ENCODE results near the gene PCSK6.

PCSK6 gene

GRCh38 chr15:101499863-101500713, 10.6 kb upstream of the PCSK6 start:
- DNase-seq (ENCODE audit: low read depth in 3 of 3) = no peak

DNA sequence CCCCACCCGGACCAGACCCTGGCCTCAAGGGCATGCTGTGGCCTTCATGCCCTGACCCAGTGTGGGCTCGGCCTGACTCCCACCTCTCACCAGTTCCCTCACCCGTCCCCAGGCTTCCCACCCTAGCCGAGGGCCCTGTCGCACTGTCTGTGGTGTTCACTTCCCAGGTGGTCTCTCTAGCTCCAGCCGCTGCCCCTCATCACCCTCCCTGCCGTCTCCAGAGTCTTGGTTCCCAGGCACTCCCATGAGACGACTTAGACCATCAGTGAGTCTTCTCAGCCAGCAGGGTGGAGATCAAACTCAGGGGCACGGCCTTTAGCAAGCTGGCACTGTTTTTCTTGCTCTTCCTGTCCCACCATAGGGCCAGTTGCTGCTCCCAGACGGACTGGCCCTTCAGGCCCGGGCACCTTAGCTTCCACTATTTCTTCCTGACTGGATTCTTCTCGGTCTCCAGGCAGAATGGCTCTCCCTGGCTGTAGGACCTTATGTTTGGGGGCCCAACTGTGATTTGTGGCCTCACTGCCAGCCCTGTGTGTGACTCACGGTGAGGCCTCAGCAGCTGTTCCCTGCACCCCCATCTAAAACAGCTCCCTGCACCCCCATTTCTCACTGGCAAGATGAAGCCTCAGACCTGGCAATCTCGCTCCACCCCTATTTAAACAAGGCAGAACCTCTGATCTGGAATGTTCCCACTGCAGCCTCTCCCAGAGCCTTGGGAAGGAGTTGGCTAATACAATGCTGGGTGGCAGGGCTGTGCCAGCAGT, 9.4 kb upstream of the PCSK6 start:
- no peak for DNase-seq (ENCODE audit: low read depth in 3 of 3)

DNA sequence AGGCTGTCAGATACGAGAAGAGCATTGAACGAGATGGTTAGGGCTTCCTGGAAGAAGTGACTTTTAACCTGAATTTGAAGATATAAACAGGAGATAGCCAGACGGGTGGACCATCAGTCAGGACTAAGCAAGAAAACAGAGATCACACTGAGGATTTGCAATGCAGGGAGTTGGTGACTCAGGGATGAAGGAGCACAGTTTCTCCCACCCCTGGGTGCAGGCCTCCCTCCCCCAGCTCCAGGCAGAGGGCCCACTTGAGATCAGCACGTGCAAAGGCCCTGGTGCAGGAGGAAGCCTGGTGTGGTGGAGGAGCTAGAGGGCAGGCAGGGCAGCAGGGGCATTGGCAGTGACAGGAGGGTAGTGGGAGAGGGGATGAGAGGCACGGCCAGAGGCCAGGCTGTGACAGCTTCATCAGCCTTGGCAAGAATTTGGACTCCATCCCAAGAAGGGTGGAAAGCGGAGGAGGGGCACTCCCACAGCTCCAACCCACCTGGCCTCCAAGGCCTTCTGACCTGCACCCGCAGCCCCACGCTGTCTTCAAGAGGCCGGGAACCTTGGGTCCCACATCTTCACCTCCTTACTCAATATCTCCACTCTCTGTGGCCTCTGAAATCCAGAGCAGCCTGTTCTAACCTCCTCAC, 8.7 kb upstream of the PCSK6 start:
- no peak for DNase-seq (ENCODE audit: low read depth in 3 of 3)

DNA sequence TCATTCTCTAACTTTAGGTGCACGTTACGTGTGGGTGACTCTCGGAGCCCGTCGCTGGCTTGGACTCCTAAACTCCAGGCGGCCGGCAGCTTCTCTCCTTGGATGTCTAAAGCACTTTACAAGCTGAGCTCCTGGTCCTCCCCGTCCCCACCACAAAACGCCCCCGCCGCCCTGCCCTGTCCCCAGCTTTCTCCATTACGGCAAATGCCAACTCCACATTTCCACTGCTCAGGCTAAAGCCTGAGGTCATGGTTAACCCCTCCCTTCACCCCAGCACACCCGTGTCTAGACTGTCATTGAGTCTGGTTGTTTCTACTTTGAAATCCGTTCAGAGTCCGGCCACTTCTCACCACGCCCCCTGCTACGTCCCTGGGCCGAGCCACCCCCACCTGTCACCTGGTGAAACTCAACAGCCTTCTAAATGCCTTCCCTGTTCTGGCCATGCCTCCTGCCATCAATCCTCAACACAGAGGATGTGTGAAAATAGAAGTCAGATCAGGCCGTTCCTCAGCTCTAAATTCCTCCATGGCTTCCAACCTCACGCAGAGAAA, 8.1 kb upstream of the PCSK6 start:
- no peak for DNase-seq (ENCODE audit: low read depth in 3 of 3)

GRCh38 chr15:101497017-101497416, 7.5 kb upstream of the PCSK6 start:
- no peak for DNase-seq (ENCODE audit: low read depth in 3 of 3)

GRCh38 chr15:101496198-101496986, 6.9 kb upstream of the PCSK6 start:
- DNase-seq (ENCODE audit: low read depth in 3 of 3) = no peak

DNA sequence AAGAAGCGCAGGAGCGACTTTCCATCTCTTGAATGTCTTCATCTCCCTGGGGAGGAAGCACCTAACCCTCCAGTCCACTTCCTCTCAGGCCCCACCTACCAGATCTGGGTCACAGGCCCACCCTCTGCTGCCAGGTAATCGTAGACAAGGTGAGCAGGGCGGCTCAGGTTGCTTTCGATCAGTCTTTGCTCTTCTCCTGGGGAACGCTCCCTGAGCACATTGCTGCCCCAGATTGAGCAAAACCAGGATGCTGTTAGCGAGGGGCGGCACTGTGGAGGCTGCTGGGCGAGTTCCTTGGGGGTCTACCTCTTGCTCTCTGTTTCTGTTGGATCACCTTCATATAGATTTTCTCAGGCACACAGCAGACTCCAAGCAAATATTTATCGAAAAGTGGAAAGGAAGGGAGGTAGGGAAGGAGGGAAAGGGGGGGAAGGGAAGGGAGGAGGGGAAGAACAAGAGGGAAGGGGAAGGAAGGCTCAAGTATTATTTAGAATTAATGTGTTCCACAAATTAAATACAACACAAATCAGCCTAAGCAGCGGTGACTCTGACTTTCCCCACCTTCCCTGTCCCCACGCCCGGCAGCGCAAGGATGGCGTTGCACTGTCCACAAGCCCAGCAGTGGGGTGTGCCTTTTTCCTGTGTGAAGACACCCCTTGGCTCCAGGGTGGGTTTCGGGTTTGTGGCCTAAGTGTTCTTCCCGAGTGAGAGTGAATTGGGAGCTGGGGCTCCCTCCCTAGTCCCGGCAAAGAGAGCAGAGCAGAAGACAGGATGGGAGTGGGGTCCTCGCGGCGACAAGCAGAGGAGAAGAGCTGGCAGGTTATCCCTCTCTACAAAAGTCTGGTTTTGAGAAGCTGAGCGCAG, 6.1 kb upstream of the PCSK6 start:
- DNase-seq (ENCODE audit: low read depth in 3 of 3) = no peak

GRCh38 chr15:101494251-101494796, 4.8 kb upstream of the PCSK6 start:
- no peak for DNase-seq (ENCODE audit: low read depth in 3 of 3)

GRCh38 chr15:101492766-101493692, 3.5 kb upstream of the PCSK6 start:
- no peak for DNase-seq (ENCODE audit: low read depth in 3 of 3)

- no peak for DNase-seq (ENCODE audit: low read depth in 3 of 3)
Measured at GRCh38 chr15:101491734-101492640, 2.5 kb upstream of the PCSK6 start.

GRCh38 chr15:101490922-101491733, 1.6 kb upstream of the PCSK6 start:
- DNase-seq (ENCODE audit: low read depth in 3 of 3) = no peak

GRCh38 chr15:101490408-101490891, 943 bp upstream of the PCSK6 start:
- DNase-seq (ENCODE audit: low read depth in 3 of 3) = no peak

GRCh38 chr15:101489237-101489598, 289 bp downstream of the PCSK6 start:
- DNase-seq (ENCODE audit: low read depth in 3 of 3) = no peak

GRCh38 chr15:101488300-101489164, 975 bp downstream of the PCSK6 start:
- no peak for DNase-seq (ENCODE audit: low read depth in 3 of 3)

DNA sequence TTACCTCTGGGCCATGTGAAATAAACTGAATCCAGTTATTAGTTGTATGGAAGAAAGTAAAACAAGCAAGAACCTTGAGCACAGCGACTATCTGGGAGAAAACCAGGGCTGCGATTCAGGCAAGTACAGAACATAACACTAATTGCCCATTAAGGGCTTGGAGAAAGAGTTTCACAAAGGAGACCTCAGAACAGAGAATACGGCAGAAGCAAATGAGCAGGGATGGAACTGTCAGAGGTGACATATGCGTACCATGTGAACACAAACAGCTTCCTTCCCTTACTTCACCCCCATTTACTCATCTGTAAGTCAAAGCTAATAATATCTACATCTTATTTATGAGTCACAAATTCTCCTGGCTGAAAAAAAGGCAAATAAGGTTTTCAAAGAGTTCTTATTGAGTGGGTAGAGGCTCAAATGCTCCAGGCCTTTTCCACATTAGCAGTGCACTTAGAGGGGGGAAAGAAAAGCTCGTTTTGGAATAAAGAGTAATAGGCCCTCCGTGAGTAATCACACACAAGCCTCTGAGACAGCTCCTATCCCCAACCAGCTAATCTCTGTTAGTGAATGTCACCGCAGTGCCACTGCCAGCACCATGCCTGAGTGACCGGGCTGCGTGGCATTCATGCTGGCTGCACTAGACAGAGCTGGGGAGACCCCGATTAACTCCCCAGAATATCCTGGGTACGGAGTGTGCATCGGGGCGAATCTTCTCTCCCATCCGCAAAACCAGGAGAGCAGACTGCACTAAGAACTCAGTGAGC, 2.6 kb downstream of the PCSK6 start:
- DNase-seq (ENCODE audit: low read depth in 3 of 3) = no peak
